ENCODE results near the gene RBM15B. TPM values are rescaled to one million over a fixed set of nuclear protein-coding genes. Genes with fewer than 3 reads are reported as not detected.

The RBM15B gene
- total RNA-seq, 4 donors from 2014 or later = 21.9 to 33.0 (median 25.4) TPM

DNA sequence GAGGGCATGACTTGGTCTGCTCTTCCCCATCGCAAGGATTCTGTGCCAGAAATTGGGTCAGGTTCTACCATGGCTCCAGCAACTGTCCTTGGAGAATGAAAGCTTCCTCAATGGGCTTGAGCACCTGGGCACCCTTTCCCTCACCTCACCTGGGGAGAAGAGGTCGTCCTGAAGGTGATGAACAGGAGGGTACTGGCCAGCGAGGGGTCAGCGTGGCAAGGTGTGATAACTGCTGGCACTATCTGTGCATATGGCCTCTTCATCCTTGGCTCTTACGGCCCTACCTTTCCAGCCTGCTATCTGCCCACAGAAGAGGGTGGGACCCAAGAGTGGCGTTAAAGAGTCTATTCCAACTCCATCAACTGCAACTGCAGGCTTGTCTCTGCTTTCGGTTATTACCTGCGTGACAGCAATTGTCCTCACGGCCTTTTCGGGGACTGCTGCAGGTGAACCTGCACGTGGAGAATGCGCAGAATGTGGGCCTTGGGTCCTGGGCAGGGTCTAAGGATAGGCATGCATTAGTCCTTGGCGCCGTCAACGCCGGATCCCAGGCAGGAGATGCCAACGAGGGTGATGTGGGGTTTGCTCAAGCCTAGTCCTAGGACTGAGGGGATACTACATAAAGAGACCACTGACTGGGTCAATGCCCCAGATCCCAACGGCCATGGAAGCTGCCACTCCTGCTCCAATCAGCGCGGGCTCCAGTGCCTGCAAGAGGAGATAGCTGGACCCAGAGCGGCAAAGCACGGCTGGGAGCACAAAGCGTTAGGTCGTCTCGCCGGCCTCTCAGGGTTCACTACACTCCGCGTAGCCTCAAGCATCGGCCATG, 625 bp upstream of the RBM15B start:
- TF ChIP-seq, protein P1, sequence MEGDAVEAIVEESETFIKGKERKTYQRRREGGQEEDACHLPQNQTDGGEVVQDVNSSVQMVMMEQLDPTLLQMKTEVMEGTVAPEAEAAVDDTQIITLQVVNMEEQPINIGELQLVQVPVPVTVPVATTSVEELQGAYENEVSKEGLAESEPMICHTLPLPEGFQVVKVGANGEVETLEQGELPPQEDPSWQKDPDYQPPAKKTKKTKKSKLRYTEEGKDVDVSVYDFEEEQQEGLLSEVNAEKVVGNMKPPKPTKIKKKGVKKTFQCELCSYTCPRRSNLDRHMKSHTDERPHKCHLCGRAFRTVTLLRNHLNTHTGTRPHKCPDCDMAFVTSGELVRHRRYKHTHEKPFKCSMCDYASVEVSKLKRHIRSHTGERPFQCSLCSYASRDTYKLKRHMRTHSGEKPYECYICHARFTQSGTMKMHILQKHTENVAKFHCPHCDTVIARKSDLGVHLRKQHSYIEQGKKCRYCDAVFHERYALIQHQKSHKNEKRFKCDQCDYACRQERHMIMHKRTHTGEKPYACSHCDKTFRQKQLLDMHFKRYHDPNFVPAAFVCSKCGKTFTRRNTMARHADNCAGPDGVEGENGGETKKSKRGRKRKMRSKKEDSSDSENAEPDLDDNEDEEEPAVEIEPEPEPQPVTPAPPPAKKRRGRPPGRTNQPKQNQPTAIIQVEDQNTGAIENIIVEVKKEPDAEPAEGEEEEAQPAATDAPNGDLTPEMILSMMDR (IDR thresholded peaks at IDR 0.05; ENCODE audit: low read depth) = no peak

DNA sequence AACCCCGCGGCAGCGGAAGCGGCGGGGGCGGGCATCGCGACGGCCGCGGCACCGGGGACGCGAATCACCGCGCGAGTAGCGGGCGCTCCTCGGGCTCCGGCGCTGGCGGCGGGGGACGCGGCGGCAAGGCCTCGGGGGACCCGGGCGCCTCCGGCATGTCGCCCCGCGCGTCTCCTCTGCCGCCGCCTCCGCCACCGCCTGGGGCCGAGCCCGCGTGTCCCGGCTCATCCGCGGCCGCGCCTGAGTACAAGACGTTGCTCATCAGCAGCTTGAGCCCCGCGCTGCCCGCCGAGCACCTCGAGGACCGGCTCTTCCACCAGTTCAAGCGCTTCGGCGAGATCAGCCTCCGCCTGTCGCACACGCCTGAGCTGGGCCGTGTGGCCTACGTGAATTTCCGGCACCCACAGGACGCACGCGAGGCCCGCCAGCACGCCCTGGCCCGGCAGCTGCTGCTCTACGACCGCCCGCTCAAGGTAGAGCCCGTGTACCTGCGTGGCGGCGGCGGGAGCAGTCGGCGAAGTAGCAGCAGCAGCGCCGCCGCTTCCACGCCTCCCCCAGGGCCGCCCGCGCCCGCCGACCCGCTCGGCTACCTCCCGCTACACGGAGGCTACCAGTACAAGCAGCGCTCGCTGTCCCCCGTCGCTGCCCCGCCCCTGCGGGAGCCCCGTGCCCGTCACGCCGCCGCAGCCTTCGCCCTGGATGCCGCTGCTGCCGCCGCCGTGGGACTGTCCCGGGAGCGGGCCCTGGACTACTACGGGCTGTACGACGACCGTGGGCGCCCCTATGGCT, 675 bp downstream of the RBM15B start:
- TF ChIP-seq, protein P1 (IDR thresholded peaks at IDR 0.05; ENCODE audit: low read depth) = no peak

DNA sequence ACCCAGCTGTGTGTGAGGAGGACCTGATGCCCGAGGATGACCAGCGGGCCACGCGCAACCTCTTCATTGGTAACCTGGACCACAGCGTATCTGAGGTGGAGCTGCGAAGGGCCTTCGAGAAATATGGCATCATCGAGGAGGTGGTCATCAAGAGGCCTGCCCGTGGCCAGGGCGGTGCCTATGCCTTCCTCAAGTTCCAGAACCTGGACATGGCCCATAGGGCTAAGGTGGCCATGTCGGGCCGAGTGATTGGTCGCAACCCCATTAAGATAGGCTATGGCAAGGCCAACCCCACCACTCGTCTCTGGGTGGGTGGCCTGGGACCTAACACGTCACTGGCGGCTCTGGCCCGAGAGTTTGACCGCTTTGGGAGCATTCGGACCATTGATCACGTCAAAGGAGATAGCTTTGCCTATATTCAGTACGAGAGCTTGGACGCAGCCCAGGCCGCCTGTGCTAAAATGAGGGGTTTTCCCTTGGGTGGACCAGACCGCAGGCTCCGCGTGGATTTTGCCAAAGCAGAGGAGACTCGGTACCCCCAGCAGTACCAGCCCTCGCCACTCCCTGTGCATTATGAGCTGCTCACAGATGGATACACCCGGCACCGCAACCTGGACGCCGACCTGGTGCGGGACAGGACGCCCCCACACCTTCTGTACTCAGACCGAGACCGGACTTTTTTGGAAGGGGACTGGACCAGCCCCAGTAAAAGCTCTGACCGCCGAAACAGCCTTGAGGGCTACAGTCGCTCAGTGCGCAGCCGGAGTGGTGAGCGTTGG, 1.5 kb downstream of the RBM15B start:
- TF ChIP-seq, protein P1 (IDR thresholded peaks at IDR 0.05; ENCODE audit: low read depth) = no peak

DNA sequence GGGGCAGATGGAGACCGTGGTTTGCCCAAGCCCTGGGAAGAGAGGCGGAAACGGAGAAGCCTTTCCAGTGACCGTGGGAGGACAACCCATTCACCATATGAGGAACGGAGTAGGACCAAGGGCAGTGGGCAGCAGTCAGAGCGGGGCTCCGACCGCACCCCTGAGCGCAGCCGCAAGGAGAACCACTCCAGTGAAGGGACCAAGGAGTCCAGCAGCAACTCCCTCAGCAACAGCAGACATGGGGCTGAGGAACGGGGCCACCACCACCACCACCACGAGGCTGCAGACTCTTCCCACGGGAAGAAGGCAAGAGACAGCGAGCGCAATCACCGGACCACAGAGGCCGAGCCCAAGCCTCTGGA, 2.0 kb downstream of the RBM15B start:
- TF ChIP-seq, protein P1 (IDR thresholded peaks at IDR 0.05; ENCODE audit: low read depth) = no peak

DNA sequence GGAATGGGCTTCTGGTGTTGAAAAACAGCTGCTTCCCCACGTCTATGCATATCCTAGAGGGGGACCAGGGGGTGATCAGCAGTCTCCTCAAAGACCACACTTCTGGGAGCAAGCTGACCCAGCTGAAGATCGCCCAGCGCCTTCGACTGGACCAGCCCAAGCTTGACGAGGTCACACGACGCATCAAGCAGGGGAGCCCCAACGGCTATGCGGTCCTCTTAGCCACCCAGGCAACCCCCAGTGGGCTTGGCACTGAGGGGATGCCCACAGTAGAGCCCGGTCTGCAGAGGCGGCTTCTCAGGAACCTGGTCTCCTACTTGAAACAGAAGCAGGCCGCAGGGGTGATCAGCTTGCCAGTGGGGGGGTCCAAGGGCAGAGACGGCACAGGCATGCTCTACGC, 2.5 kb downstream of the RBM15B start:
- TF ChIP-seq, protein P1 (IDR thresholded peaks at IDR 0.05; ENCODE audit: low read depth) = no peak

DNA sequence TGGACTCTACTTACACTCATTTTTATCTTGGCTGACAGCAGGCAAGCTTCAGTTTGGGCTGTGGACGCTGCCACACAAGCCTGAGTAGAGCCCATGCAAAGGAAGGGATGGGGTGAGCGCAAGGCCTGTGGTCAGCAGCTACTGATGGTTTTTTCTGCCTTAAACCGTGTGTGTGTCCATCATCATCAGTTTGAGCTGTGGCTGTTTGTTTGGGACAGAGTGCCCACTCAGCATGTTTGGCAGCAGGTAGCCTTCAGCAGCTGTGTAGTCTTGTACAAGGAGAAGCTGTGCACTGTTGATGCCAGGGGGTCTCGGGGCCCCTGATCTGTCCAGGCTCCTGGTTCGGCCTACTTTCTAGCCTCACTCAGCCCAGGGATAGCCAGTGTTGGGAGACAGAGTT, 3.5 kb downstream of the RBM15B start:
- TF ChIP-seq, protein P1 (IDR thresholded peaks at IDR 0.05; ENCODE audit: low read depth) = no peak
